HG02852 (cell line): ENCODE data around the gene CCDC88A.

ENCODE experiments used
- ATAC-seq: cut with Tn5 transposase; IDR thresholded peaks from one replicate; pipeline ENCODE4 v1.9.1; 2021; ENCODE audit warnings: mild to moderate bottlenecking, moderate library complexity; ENCODE audit not compliant: unreplicated experiment

The CCDC88A gene

GRCh38 chr2:55425431-55425831, 5.8 kb upstream of the CCDC88A start:
- no peak for ATAC-seq

GRCh38 chr2:55422876-55423665, 3.4 kb upstream of the CCDC88A start:
- ATAC-seq = no peak

GRCh38 chr2:55421326-55421725, 1.7 kb upstream of the CCDC88A start:
- ATAC-seq = no peak

- ATAC-seq = no peak
These were observed 1.2 kb upstream of the CCDC88A start for GRCh38 chr2:55420871-55421270.

GRCh38 chr2:55420439-55420725, 726 bp upstream of the CCDC88A start:
- ATAC-seq = no peak

GRCh38 chr2:55419233-55419678, 400 bp downstream of the CCDC88A start:
- ATAC-seq = no peak

GRCh38 chr2:55418512-55419232, 984 bp downstream of the CCDC88A start:
- no peak for ATAC-seq

GRCh38 chr2:55418072-55418471, 1.6 kb downstream of the CCDC88A start:
- ATAC-seq = no peak

- no peak for ATAC-seq
These were observed 2.7 kb downstream of the CCDC88A start for GRCh38 chr2:55416786-55417568.

GRCh38 chr2:55415300-55415699, 4.4 kb downstream of the CCDC88A start:
- no peak for ATAC-seq

GRCh38 chr2:55408918-55409868, 10.5 kb downstream of the CCDC88A start:
- ATAC-seq = peak; percentile 75

GRCh38 chr2:55408098-55408882, 11.4 kb downstream of the CCDC88A start:
- no peak for ATAC-seq

GRCh38 chr2:55405116-55405515, 14.5 kb downstream of the CCDC88A start:
- ATAC-seq = no peak

GRCh38 chr2:55403256-55403998, 16.2 kb downstream of the CCDC88A start:
- ATAC-seq = no peak

GRCh38 chr2:55401124-55401523, 18.5 kb downstream of the CCDC88A start:
- ATAC-seq = no peak

GRCh38 chr2:55400332-55400731, 19.3 kb downstream of the CCDC88A start:
- no peak for ATAC-seq

GRCh38 chr2:55399815-55400214, 19.8 kb downstream of the CCDC88A start:
- ATAC-seq = no peak

GRCh38 chr2:55395724-55396605, 23.7 kb downstream of the CCDC88A start:
- peak; percentile 75 for ATAC-seq
